CD4-positive, alpha-beta T cell treated with Interleukin-15 for 4 hours (primary cell): Measurements from ENCODE around the gene LMX1A.

Experiments
- DNase-seq: peaks from one replicate; pipeline ENCODE4 v3.0.0-alpha.2; 2020; ENCODE audit warnings: low spot score

The LMX1A gene

GRCh38 chr1:165325460-165326203 is 30.9 kb downstream of the LMX1A start:
- no peak for DNase-seq

- DNase-seq: no peak
These were observed 32.5 kb downstream of the LMX1A start for GRCh38 chr1:165324050-165324449.

GRCh38 chr1:165317612-165318011 is 38.9 kb downstream of the LMX1A start:
- DNase-seq: no peak

GRCh38 chr1:165316153-165316772 is 40.3 kb downstream of the LMX1A start:
- no peak for DNase-seq

GRCh38 chr1:165315481-165315880 is 41.0 kb downstream of the LMX1A start:
- no peak for DNase-seq

GRCh38 chr1:165313903-165314302 is 42.6 kb downstream of the LMX1A start:
- DNase-seq: no peak

GRCh38 chr1:165312591-165312990 is 43.9 kb downstream of the LMX1A start:
- no peak for DNase-seq

GRCh38 chr1:165306543-165307434 is 49.7 kb downstream of the LMX1A start:
- DNase-seq: no peak

GRCh38 chr1:165303386-165303785 is 53.1 kb downstream of the LMX1A start:
- no peak for DNase-seq

GRCh38 chr1:165300400-165300903 is 56.1 kb downstream of the LMX1A start:
- no peak for DNase-seq

GRCh38 chr1:165298203-165298820 is 58.2 kb downstream of the LMX1A start:
- no peak for DNase-seq

- DNase-seq: no peak
These were observed 60.3 kb downstream of the LMX1A start for GRCh38 chr1:165296205-165296604.

GRCh38 chr1:165290148-165290547 is 66.4 kb downstream of the LMX1A start:
- DNase-seq: no peak

GRCh38 chr1:165289556-165289955 is 67.0 kb downstream of the LMX1A start:
- no peak for DNase-seq

GRCh38 chr1:165288350-165289120 is 68.0 kb downstream of the LMX1A start:
- DNase-seq: no peak

GRCh38 chr1:165287781-165288180 is 68.7 kb downstream of the LMX1A start:
- DNase-seq: no peak

- DNase-seq: no peak
These were observed 69.2 kb downstream of the LMX1A start for GRCh38 chr1:165287329-165287728.

GRCh38 chr1:165284454-165284853 is 72.1 kb downstream of the LMX1A start:
- no peak for DNase-seq

GRCh38 chr1:165281207-165281901 is 75.2 kb downstream of the LMX1A start:
- no peak for DNase-seq

- DNase-seq: no peak
These were observed 76.6 kb downstream of the LMX1A start for GRCh38 chr1:165279882-165280281.

GRCh38 chr1:165276314-165276713 is 80.2 kb downstream of the LMX1A start:
- no peak for DNase-seq
